HG03175 (cell line): ENCODE data around the gene SLC38A4.
"Not testable (repeated sequence)": the region's sequence is repeated elsewhere in the genome, so short reads cannot be mapped to it uniquely, and the experiment has no call there.

ENCODE experiments used
- ATAC-seq: cut with Tn5 transposase; IDR thresholded peaks from one replicate; pipeline ENCODE4 v1.9.1; 2021; ENCODE audit warnings: mild to moderate bottlenecking, moderate library complexity; ENCODE audit not compliant: unreplicated experiment

SLC38A4 gene, protein sequence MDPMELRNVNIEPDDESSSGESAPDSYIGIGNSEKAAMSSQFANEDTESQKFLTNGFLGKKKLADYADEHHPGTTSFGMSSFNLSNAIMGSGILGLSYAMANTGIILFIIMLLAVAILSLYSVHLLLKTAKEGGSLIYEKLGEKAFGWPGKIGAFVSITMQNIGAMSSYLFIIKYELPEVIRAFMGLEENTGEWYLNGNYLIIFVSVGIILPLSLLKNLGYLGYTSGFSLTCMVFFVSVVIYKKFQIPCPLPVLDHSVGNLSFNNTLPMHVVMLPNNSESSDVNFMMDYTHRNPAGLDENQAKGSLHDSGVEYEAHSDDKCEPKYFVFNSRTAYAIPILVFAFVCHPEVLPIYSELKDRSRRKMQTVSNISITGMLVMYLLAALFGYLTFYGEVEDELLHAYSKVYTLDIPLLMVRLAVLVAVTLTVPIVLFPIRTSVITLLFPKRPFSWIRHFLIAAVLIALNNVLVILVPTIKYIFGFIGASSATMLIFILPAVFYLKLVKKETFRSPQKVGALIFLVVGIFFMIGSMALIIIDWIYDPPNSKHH

DNA sequence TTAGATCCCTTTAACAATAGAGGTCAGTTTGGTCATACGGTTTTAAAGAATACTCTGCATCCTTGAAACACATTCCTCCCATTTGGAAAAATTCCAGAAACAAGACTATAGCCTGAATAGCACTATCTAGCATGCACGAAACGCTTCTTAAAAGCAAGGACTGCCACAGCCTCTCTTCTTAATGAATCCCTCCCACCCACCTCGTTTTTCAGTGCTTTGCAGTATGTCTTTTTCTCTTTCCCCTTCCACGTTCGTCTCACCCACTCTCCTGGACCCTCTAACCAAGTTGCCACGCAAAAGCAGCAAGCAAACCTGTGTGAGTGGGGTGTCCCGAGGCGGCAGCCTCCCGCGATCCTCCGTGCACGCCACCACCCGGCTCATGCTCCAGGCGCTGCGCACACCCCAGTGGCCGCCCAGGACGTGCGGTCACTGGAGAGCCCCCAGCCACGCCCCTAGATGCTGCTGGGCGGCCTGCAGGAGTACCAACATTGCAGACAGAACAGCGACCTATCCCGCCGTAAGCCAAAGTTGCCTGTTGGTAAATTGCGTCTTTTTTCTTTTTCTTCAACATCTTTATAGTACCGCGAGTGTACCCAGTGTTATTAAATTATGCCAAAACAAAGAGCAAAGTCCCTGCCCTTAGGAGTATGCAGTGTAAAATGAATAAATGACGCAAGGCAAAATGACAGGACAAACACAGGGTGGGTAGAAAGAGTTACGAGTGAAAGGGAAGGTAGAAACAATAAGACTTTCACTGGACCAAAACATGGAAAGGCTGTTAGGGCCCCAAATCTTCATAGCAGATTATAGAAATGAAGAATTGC is at the start of gene SLC38A4:
Gene SLC38A4 (minus strand): TSS at position 407 of the 824 bp plus-strand sequence. CDS start 32,926 bp downstream, outside the sequence.
- no peak for ATAC-seq

DNA sequence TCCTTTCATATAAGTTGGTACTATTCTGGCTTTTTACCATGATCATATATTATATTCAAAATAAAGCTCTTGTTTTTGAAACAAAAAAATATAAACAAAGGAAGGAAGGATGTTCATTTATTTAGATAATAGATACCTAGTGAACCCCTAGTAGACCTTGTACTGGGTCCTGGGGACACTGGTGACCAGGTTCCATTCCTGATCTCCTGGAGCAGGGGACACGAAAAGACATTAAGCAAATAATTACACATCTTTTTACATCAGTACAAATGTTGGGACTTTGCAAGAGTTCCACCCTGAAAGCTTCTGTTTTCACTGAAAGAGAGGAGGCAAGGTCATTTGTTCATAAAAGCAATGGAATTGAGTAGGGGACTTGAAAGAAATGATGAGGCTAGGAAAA is 49.3 kb upstream of the SLC38A4 start:
- no peak for ATAC-seq

DNA sequence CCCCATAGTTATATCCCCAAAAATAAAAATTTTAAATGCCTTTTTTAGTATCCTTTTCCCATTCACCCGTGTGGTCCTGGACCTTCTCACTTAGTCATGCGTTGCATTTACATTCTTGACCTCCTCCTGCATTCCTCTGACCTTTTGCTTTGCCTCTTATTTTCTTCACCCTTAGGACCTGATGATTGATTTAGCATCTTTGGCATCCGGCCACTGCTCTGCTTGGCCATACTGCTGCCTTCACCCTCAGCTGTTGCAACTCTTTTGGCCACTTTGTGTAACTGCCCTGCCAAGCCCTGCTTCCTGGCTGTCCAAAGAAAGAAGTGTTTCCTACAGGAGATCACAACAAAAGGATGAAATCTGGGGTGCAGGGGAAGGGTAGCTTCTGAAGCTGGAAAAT is 48.8 kb upstream of the SLC38A4 start:
- no peak for ATAC-seq

DNA sequence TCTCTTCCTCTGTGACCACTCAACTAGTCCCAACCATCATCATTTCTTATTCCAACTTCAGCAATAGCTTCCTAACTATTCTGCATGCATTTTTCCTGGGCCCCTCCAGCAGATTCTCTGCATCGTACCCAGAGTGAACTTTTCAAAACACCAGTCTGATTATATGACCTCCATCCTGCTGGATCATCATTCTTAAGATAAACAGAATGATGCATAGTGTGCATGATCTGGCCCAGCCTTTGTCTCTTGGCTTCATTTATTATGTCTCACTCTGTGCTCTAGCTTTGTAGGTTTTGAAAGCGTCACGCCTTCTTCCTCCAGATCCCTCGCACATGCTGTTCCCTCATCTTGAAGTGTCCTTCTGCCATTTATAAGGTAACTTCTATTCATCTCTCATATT is 46.3 kb upstream of the SLC38A4 start:
- ATAC-seq: no peak

DNA sequence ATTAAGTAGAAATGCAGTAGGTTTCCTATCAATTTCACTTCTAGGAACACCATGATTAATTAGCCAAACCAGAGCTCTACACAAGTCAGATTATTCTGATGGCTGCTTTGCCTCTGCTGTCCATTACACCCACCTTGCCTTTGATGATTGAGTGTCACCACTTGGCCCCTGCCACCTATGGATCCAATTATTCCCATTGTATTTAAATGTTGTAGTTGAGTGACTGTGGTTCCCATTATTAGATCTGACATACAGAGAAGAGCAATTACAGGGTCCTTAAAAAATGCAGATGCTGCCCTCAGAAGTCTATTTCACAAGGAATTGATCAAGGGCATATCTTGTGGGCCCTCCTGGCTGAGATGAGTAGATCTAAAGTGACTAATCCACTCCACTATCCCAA is 39.5 kb upstream of the SLC38A4 start:
- ATAC-seq: no peak

DNA sequence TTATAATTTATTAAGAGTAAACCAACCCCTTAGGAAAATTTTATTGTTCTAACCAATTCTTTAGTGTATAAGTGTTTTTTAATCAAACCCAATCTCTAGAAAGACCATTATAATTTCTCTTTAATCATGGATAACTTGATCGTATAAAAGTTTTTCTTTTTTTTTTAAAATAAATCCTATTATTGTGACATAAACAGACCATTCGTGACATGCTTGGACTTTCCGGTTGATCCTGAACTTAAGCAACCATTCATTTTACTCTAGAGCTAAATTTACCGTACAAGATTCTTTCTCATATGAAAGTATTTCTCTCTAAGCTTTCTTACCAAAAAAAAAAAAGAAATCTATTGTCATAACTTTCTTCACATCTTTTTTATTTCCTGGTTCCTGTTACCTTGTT is 32.6 kb upstream of the SLC38A4 start:
- ATAC-seq: no peak

DNA sequence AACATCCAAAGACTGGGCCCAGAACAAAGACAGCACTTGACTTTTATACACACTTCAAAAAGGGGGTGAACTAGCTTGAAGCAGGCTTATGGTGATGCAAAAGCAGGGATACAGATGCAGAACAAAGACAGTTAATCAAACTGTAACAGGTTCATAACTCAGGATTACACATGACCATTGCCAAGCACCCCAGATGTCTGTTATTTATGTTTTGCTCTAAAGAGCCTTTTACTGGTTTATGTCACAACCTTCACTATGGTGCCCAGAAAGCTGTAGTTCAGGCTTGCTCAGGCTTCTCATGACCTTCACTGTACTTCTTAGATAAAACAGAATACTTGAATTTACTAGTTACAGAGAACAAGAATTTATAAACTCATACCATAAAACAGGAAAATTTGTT is 31.7 kb upstream of the SLC38A4 start:
- ATAC-seq: no peak

DNA sequence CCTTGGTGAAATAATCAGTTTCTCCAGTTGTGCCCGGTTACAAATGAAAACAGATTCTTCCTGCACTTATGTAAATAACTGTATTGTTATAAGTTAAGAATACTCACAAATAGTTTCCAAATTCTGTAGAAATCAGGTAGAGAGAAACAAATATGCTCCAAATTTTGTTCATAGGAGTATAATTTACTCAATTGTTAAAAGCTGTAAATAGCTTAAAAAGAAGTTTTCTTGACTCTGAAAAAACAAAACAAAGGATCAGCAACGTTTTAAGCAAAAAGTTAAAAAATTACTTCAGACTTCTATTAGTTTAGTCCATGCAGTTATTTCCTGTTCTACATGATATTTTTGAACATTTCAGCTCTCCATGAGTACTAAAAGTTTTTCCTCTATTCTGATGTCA is 30.0 kb upstream of the SLC38A4 start:
- ATAC-seq: no peak

DNA sequence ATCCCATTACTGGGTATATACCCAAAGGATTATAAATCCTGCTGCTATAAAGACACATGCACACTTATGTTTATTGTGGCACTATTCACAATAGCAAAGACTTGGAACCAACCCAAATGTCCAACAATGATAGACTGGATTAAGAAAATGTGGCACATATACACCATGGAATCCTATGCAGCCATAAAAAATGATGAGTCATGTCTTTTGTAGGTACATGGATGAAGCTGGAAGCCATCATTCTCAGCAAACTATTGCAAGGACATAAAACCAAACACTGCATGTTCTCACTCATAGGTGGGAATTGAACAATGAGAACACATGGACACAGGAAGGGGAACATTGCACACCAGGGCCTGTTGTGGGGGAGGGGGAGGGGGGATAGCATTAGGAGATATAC is 28.4 kb upstream of the SLC38A4 start:
- not testable (repeated sequence) for ATAC-seq

DNA sequence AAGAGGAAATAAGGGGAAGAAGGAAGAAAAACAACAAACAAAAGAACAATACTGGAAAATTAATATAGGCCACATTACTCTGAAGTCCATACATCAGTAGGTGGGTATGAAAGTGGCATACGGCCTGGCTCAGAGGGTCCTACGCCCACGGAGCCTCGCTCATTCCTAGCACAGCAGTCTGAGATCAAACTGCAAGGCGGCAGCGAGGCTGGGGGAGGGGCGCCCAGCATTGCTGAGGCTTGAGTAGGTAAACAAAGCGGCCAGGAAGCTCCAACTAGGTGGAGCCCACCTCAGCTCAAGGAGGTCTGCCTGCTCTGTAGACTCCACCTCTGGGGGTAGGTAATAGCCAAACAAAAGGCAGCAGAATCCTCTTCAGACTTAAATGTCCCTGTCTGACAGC is 23.0 kb upstream of the SLC38A4 start:
- not testable (repeated sequence) for ATAC-seq

DNA sequence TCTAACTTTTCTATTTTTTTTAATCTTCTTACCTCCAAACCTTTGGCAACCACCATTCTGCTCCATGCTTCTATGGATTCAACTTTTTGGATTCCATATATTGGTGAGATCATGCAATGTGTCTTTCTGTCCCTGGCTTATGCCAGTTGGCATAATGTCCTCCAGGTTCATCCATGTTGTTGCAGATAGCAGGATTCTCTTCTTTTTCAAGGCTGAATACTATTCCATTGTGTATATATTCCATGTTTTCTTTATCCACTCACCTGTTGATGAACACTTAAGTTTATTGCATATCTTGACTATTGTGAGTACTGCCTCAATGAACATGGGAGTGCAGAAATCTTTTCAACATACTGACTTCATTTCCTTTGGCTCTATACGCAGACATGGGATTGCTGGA is 21.2 kb upstream of the SLC38A4 start:
- ATAC-seq: no peak

DNA sequence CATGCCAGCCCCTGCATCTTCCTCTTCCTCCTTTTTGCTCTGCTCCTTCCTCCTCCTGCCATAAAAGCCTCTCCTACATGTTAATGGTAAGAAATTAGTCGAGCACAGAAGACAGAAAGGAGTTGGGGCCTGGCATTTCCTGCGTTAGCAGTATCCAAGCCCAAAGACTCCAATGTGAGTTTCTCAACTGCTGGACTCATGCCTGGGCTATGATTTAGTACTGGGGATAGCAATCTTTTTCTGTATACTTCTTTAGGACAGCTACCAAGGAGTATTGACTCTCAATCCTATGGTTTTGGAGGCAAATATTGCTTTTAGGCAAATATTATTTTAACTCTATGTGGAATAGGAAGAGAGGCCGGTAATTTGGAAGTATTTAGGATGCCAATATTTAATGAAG is 18.0 kb upstream of the SLC38A4 start:
- ATAC-seq: no peak

DNA sequence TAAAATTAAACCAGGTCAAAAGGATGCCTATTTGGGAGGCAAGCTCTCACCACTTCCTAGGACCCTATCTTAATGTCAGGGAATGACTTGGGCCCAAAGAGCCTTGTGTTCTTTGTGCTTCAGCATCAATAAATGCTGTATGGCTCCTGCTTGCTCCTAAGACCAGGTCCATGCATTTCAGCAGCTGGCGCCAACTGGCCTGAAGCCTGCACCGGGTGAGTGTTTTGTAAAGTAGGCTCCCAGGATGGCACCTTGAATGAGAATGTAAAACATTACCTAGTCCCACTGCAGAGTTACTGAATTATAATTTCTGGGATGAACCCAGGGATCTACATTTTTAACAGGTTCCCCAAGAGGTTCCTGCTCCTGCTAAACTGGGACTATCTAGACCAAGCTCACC is 16.1 kb upstream of the SLC38A4 start:
- ATAC-seq: no peak

DNA sequence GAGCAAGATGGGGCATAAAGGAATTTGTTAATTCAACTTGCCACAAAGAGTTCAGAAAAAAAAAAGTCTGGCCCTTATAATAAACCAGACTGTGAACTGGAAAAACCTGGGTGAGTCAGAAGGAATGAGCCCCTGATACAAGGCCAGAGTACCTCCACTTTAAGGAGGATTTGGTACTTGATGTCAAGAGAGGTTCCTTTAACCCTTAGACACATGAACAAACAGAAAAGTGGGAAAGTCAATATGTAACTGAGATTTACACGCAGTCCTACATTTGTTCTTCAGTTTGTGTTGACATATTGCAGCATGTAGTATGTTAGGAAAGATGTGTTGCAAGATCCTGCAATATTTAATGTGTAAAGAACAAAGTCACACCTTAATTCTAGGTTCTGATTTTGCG is 14.2 kb upstream of the SLC38A4 start:
- no peak for ATAC-seq

DNA sequence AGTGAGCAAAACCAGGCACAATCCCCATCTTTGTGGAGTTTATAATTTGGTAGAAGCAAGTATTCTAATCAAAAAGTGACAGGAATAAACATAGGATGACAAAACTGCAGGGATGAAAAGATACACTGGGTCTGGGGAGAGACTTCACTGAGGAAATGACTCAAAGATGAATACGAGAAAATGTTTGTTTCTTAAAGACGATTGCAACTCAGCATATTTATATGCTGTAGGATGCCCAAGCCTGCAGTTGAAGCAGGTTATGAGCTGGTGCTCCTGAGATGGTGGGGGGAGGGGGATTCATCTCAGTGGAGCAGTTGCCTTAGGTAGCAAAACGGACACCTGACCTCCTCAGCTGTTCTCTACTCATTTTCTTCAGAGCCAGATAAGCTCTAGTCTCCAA is 13.4 kb upstream of the SLC38A4 start:
- ATAC-seq: no peak

DNA sequence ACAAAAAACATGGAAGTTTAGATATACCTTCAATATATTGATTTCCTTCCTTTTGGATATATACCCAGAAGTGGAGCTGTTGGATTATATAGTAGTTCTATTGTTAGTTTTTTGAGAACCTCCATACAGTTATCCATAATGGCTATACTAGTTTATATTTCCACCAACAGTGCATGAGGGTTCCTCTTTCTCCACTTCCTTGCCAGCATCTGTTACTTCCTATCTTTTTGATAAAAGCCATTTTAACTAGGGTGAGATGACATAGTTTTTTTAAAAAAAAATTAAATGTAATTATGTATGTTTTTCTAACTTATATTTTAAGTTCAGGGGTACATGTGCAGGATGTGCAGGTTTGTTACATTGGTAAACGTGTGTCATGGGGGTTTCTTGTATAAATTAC is 10.0 kb upstream of the SLC38A4 start:
- ATAC-seq: no peak

DNA sequence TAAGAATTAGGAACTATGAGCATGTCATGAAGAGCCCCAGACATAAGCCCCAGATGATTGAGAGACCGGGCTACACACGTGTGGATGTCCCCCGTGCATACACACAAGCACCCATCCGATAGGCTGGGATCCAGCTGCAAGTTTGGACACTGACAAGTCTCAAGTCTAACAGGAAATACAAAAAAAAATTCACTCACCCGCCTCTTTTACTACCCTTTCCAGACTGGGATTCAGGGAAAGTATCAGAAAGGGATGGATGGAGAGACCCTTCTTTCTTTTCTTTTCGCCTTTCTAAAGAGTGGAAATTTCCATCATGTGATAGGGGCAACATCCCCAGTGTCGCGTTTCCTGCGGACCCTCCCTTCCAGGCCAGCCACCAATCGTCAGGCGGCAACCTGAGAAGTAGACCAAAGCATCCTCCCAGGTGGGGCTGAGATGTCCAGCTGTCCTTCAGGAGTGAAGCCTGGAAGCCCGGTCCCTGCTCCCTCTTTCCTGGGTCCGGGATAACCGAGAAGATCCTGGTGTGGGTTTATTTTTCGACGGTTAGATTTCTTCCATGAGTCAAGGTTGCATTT is 6.4 kb upstream of the SLC38A4 start:
- ATAC-seq: no peak

DNA sequence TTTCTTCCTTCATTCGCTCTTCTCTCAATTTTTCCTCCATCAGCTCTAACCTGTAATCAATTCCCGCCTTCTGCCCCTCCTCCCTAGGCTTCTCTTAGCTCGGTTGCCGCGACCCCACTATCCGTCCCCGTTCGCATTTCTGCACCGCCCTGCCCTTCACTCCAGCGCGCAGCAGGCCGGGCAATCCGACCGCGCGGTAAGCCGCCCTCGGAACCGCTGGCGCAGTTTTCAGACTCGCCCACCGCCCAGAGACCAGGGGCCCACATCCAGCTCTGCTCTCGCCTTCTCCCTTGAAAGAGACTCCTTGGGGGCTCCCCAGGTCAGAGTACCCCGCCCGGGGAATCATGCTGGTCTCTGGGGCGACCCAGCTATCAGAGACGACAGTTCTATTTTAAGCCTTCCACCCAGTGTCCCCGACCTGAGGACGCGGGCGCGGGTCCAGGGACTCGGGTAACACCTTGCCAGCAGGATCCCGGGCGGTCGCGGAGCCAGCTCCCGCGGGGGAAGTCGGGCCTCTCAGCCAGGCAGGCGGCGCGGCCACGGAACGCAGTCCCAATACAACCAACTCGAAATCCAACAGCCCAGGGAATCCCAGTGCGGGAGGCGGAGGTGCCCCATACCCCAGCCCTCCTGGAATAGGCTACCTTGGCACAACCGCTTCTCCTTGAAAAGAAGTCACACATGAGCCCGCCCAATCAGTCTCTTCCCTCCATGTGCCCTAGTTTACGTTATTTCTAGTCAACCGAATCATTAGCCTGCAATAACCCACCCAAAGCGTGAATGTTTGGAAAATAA is 5.7 kb upstream of the SLC38A4 start:
- ATAC-seq: no peak

DNA sequence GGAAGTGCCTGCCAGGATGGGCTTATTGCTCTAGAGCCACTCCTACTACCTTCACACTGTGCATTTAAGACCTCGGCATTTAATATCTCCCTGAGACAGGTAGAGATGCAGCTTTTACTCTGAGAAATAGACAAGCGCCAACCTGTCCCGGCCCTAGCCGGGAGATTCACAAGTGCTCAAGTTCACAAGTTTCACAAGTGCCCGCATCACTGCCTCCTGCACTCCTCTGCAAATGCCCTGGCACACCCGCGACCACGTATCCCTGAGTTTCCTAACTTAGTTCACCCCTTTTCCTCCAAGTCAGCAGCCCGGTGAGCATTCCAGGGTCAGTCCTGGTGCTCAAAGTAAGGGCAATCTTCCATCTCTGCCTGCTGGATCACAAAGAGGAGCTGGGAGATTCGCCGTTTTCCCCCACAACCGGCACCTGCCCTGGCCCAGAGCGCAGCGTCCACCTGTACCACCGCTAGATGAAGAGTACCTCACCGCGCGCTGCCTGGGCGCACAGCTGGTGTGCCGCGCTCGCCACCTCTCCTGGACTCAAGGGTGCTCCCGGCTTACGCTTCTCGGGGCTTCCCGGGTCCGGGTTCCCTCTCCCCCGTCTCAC is 5.0 kb upstream of the SLC38A4 start:
- no peak for ATAC-seq

DNA sequence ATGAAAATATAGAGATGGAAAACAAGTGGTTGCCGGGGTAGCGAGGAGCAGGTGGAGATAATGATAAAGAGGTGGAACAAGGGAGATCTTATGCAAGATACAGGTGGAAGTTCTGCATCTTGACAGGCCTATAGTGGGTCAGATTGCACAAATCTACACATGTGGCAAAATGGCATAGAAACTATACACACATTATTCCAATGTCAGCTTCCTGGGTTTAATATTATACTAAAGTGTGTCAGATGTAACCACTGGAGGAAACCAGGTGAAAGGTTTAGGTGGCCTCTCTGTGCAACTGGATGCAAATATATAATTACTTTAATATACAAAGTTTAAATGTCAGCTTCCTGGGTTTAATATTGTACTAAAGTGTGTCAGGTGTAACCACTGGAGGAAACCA is 1.1 kb downstream of the SLC38A4 start:
- no peak for ATAC-seq
